Bronchial epithelial cell (primary cell): ENCODE data around the gene GNL1. TPM values are rescaled to one million over a fixed set of nuclear protein-coding genes. Genes with fewer than 3 reads are reported as not detected.
"Not testable (repeated sequence)": the region's sequence is repeated elsewhere in the genome, so short reads cannot be mapped to it uniquely, and the experiment has no call there.

Experiments
- DNase-seq: peaks from one replicate; pipeline ENCODE4 v3.0.0-alpha.2; 2010; ENCODE audit warnings: low read depth
- FAIRE-seq: peaks from 2 replicates; lab custom pipeline; 2011; peaks lifted over from hg19 to GRCh38; lab: Jason Lieb, UNC
- H3K27me3 ChIP-seq: 2 replicates; pipeline ENCODE4 v1.5.1; 2011; ENCODE audit warnings: low read length; ENCODE audit not compliant: control insufficient read depth, insufficient read depth
- H3K36me3 ChIP-seq: 2 replicates; pipeline ENCODE4 v1.5.1; 2011; ENCODE audit warnings: low read length; ENCODE audit not compliant: control insufficient read depth, insufficient read depth
- H3K4me3 ChIP-seq: 2 replicates; pipeline ENCODE4 v1.5.1; 2011; ENCODE audit warnings: mild to moderate bottlenecking, low read depth, low read length, control low read depth
- CTCF ChIP-seq: IDR thresholded peaks from 2 replicates; pipeline ENCODE4 v1.5.1; 2011; ENCODE audit warnings: mild to moderate bottlenecking, moderate library complexity, low read length, control low read depth, inconsistent platforms; ENCODE audit not compliant: insufficient read depth, severe bottlenecking
- total RNA-seq: library from RNA; depleted of rRNA; stranded (reverse); fragments of >200 nt; gene quantifications from 2 replicates; pipeline ENCODE4 v1.2.1, GENCODE V29; 2014

The GNL1 gene
- total RNA-seq, 1 donor from 2014 or later, result 21.9 TPM

- FAIRE-seq (no peak), DNase-seq (no peak)
- Histone ChIP-seq H3K4me3 (no peak overlapping the region), H3K36me3 (peaks cover 24% of the 10 kb centered on the region), H3K27me3 (no peaks in the 10 kb centered on the region)
- no peak for TF ChIP-seq CTCF
Measured at GRCh38 chr6:30599625-30600324, 43.5 kb upstream of the GNL1 start.

DNA sequence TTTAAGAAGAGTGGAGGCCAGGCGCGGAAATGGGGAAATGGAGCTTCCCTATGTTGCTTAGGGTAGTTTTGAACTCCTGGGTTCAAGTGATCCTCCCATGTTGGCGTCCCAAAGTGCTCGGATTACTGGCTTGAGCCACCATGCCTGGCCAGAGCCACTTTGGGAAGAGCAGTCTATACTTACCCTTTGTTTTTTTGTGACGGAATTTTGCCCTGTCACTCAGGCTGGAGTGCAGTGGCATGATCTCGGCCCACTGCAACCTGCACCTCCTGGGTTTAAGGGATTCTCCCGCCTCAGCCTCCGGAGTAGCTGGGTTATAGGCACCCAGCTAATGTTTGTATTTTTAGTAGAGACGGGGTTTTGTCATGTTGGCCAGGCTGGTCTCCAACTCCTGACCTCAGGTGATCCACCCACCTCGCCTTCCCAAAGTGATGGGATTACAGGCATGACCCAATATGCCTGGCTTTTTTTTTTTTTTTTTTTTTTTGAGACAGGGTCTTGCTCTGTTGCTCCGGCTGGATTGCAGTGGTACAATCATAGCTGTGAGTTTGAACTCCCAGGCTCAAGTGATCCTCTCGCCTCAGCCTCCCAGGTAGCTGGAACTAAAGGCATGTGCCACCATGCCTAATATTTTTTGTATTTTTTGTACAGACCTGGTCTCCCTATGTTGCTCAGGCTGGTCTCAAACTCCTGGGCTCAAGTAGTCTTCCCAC is 42.8 kb upstream of the GNL1 start:
- H3K36me3 ChIP-seq, result peaks cover 19% of the 10 kb centered on the region
- H3K27me3 ChIP-seq, result no peaks in the 10 kb centered on the region
- H3K4me3 ChIP-seq, result no peak overlapping the region
- no peak for TF ChIP-seq CTCF
- FAIRE-seq (no peak), DNase-seq (no peak)

DNA sequence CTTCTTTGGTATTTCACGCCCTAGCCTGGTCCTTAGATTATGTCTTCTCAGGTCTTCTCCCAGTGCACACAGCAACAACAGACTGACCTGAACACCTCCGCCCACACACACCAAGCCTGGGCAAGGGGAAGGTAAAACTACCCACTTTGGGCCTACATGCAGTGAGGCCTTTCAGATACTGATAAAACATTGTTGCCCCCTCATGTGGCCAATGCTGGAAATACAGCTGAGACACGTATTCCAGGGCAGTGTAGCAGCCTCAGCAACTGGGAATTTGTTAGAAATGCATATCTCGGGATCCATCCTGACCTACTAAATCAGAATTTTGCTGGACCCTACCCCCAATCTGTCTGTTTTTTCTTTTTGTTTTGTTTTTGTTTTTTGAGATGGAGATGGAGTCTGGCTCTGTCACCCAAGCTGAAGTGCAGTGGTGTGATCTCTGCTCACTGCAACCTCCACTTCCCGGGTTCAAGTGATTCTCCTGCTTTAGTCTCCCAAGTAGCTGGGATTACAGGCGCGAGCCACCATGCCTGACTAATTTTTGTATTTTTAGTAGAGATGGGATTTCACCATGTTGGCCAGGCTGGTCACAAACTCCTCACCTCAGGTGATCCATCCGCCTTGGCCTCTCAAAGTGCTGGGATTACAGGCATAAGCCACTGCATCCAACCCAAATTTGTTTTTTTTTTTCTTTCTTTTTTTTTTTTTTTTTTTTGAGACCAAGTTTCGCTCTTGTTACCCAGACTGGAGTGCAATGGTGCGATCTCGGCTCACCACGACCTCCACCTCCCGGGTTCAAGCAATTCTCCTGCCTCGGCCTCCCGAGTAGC is 41.2 kb upstream of the GNL1 start:
- peak; percentile 75 for DNase-seq
- H3K4me3 ChIP-seq, H3K27me3 ChIP-seq: not testable (repeated sequence)
- H3K36me3 ChIP-seq, result peaks cover 12% of the 10 kb centered on the region
- peak; percentile 40 for FAIRE-seq
- TF ChIP-seq CTCF, result peak; percentile 71

DNA sequence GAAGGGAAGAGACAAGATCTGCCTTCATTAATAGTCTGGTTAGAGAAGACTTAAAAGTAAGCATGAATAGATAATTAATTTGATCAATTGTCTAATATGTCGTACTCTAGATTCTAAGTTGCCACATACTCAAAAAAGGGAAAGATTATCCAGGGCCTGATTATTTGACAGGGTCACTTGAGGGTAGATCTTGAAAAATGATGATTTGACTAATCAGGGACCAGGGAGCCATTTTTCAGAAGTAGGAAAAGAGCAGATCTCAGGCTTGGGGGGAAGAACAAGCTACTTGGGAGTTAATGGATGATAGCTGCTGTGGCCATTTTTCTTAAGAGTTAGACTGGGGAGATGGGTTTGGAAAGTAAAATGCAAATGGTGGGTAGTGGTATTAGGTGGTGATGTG is 36.0 kb upstream of the GNL1 start:
- FAIRE-seq (no peak), DNase-seq (no peak)
- Histone ChIP-seq H3K36me3 (peaks cover 9% of the 10 kb centered on the region), H3K4me3 (no peak overlapping the region), H3K27me3 (no peaks in the 10 kb centered on the region)
- TF ChIP-seq CTCF, result no peak

DNA sequence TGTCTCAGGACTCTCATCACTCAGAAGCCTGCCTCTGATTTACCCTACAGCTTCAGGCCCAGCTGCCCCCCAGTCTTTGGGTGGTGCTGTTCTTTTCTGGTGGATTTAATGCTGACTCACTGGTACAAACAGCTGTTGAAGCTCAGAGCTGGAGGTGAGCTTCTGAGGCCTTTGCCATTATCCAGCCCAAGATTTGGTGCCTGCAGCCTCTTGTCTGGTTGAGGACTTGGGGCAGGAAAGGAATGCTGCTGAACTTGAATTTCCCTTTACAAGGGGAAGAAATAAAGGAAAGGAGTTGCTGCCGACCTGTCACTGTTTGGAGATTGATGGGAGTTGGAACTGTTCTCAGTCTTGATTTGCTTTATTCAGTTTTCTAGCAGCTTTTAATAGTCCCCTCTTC is 34.7 kb upstream of the GNL1 start:
- peaks cover 15% of the 10 kb centered on the region for H3K36me3 ChIP-seq
- peak; percentile 90 for DNase-seq
- no peak for FAIRE-seq

More for the DNA sequence above, 34.7 kb upstream of the GNL1 start:
- no peak for TF ChIP-seq CTCF
- no peak overlapping the region for H3K4me3 ChIP-seq
- no peaks in the 10 kb centered on the region for H3K27me3 ChIP-seq
